OCI-M1 (cell line): ENCODE data around the gene NUDT9.
"Not testable (repeated sequence)": the region's sequence is repeated elsewhere in the genome, so short reads cannot be mapped to it uniquely, and the experiment has no call there.

Experiments
- DNase-seq: peaks from one replicate; lab custom pipeline; 2025; lab: John Stamatoyannopoulos, UW

The NUDT9 gene

GRCh38 chr4:87422104-87423052, at the start of gene NUDT9:
NUDT9 (plus strand) TSS chr4:87422573; CDS start chr4:87422906, 333 bp downstream.
- DNase-seq, result peak; percentile 98

GRCh38 chr4:87375719-87376291, 46.6 kb upstream of the NUDT9 start:
- peak; percentile 75 for DNase-seq

GRCh38 chr4:87377816-87378215, 44.6 kb upstream of the NUDT9 start:
- DNase-seq, result no peak

- DNase-seq, result no peak
Measured at GRCh38 chr4:87382116-87382515, 40.3 kb upstream of the NUDT9 start.

- DNase-seq, result no peak
Measured at GRCh38 chr4:87382931-87383330, 39.4 kb upstream of the NUDT9 start.

GRCh38 chr4:87384466-87385132, 37.8 kb upstream of the NUDT9 start:
- not testable (repeated sequence) for DNase-seq

- DNase-seq, result no peak
Measured at GRCh38 chr4:87387237-87387636, 35.1 kb upstream of the NUDT9 start.

GRCh38 chr4:87388901-87389300, 33.5 kb upstream of the NUDT9 start:
- peak; percentile 66 for DNase-seq

GRCh38 chr4:87390055-87390454, 32.3 kb upstream of the NUDT9 start:
- peak; percentile 52 for DNase-seq

GRCh38 chr4:87390551-87390890, 31.9 kb upstream of the NUDT9 start:
- no peak for DNase-seq

- DNase-seq, result peak; percentile 99
Measured at GRCh38 chr4:87390891-87391575, 31.3 kb upstream of the NUDT9 start, which contains the start of gene HSD17B11. HSD17B11 (minus strand) TSS chr4:87391188; CDS start chr4:87391070, 118 bp downstream.

GRCh38 chr4:87391576-87392054, 30.8 kb upstream of the NUDT9 start:
- no peak for DNase-seq

- peak; percentile 23 for DNase-seq
Measured at GRCh38 chr4:87392183-87392582, 30.2 kb upstream of the NUDT9 start.

GRCh38 chr4:87395073-87395472, 27.3 kb upstream of the NUDT9 start:
- not testable (repeated sequence) for DNase-seq

- DNase-seq, result not testable (repeated sequence)
Measured at GRCh38 chr4:87395851-87396250, 26.5 kb upstream of the NUDT9 start.

- no peak for DNase-seq
Measured at GRCh38 chr4:87399148-87399547, 23.2 kb upstream of the NUDT9 start.

GRCh38 chr4:87399954-87400353, 22.4 kb upstream of the NUDT9 start:
- DNase-seq, result no peak

GRCh38 chr4:87403732-87404131, 18.6 kb upstream of the NUDT9 start:
- DNase-seq, result peak; percentile 56

- no peak for DNase-seq
Measured at GRCh38 chr4:87405211-87405820, 17.1 kb upstream of the NUDT9 start.

- no peak for DNase-seq
Measured at GRCh38 chr4:87406462-87406861, 15.9 kb upstream of the NUDT9 start.

- not testable (repeated sequence) for DNase-seq
Measured at GRCh38 chr4:87406902-87407301, 15.5 kb upstream of the NUDT9 start.
